Gastrocnemius medialis (tissue), 4 donors: Measurements from ENCODE around the gene MMP12.

ENCODE experiments used
- POLR2A ChIP-seq, 2 donors: fragments of 450-650 bp; IDR thresholded peaks; one replicate each; pipeline ENCODE4 v1.6.1; 2017; ENCODE audit warnings: antibody characterized with exemption in 2 of 2, mild to moderate bottlenecking in 2 of 2, moderate library complexity in 2 of 2
- TF ChIP-seq, protein P1 (sequence below), 5 experiments: fragments of 450-650 bp in 3 of 5; fragments of 200-600 bp in 2 of 5; sonication (generic) in 2 of 5; IDR thresholded peaks in 4 of 5; conservative IDR thresholded peaks in 1 of 5; 1 replicate in 4 of 5; 2 replicates in 1 of 5; pipeline ENCODE4 v1.5.1; 2016 to 2019; ENCODE audit warnings: antibody characterized with exemption in 5 of 5, mild to moderate bottlenecking in 3 of 5, moderate library complexity in 3 of 5

GRCh38 chr11:102882389-102883024 is 7.7 kb upstream of the MMP12 start:
- TF ChIP-seq, protein P1, sequence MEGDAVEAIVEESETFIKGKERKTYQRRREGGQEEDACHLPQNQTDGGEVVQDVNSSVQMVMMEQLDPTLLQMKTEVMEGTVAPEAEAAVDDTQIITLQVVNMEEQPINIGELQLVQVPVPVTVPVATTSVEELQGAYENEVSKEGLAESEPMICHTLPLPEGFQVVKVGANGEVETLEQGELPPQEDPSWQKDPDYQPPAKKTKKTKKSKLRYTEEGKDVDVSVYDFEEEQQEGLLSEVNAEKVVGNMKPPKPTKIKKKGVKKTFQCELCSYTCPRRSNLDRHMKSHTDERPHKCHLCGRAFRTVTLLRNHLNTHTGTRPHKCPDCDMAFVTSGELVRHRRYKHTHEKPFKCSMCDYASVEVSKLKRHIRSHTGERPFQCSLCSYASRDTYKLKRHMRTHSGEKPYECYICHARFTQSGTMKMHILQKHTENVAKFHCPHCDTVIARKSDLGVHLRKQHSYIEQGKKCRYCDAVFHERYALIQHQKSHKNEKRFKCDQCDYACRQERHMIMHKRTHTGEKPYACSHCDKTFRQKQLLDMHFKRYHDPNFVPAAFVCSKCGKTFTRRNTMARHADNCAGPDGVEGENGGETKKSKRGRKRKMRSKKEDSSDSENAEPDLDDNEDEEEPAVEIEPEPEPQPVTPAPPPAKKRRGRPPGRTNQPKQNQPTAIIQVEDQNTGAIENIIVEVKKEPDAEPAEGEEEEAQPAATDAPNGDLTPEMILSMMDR (IDR thresholded peaks at IDR 0.05 in 4 of 5, conservative IDR thresholded peaks at IDR 0.05 in 1 of 5), result no peak
- TF ChIP-seq POLR2A (IDR thresholded peaks at IDR 0.05), result no peak
